8988T (cell line): ENCODE measurements around the gene RGS7.

Experiments
- DNase-seq: peaks from one replicate; pipeline ENCODE4 v3.0.0; 2011

RGS7 gene

DNA sequence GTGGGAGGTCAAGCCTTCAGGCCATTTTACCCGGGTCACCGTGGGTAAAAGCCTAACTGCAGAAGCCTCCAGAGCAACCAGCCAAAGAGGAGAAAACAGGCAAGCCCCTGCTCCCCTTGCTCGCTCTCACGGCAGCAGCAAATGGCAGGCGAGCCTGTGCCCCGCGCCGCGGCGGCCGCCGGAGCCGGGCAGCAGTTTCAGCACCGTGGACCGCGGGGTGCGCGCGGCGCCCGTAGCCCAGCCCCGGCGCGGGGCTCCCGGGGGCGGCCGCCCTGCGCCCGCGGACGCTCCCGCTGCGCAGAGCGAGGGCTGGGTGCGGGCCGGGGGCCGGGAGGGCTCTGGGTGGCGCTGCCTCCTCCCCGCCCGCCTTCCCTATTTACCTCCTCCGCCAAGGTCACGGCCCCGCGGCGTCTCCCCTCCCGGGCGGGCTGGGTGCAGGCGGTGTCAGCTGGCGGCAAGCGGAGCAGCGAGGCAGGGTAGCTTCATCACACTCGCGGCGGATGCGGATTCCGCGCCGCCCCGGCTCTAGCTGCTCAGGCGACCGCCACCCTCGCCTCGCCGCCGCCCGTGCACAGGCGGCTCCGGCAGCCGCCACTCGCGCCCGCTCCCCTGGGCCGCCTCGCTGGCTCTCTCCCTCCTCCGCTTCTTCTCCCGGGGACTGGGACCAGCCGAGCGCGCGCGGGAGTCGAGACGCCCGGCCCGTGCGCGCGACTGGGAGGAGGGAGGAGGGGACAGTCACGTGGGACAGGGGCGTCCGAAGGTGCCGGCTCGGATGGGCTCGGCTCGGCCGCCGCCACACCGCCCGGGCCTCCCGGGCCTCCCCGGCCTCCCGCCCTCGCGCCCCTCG, at the start of gene RGS7:
TSS of gene RGS7 (minus strand) at position 687 of the 847 bp plus-strand sequence.
- DNase-seq, result peak; percentile 78

DNA sequence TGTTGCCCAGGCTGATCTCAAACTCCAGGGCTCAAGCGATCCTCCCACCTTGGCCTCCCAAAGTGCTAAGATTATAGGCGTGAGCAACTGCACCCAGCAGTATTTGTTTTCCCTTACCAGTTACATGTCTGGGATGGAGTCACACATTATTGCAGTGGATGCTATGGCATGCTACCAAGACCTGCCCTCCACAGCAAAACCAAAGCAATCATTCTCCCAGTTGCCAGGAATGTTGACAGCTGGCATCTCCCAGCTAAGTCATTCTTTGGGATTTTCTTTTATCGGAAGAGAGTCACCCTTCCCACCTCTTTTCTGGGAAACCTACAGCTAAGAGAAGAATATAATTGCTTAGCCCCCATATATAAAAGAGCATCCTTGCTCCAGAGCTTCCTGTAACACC, 49.4 kb upstream of the RGS7 start:
- DNase-seq, result no peak

DNA sequence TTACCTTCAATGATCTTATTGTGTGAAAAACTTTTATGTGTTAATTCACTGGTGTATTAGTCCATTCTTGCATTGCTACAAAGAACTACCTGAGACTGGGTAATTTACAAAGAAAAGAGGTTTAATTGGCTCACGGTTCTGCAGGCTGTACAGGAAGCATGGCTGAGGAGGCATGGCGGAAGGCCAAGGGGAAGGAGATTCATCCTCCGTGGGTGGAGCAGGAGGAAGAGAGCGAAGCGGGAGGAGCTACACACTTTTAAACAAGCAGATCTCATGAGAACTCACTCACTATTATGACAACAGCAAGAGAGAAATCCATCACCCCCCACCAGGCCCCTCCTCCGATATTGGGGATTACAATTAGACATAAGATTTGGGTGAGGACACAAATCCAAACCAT, 44.2 kb upstream of the RGS7 start:
- no peak for DNase-seq

DNA sequence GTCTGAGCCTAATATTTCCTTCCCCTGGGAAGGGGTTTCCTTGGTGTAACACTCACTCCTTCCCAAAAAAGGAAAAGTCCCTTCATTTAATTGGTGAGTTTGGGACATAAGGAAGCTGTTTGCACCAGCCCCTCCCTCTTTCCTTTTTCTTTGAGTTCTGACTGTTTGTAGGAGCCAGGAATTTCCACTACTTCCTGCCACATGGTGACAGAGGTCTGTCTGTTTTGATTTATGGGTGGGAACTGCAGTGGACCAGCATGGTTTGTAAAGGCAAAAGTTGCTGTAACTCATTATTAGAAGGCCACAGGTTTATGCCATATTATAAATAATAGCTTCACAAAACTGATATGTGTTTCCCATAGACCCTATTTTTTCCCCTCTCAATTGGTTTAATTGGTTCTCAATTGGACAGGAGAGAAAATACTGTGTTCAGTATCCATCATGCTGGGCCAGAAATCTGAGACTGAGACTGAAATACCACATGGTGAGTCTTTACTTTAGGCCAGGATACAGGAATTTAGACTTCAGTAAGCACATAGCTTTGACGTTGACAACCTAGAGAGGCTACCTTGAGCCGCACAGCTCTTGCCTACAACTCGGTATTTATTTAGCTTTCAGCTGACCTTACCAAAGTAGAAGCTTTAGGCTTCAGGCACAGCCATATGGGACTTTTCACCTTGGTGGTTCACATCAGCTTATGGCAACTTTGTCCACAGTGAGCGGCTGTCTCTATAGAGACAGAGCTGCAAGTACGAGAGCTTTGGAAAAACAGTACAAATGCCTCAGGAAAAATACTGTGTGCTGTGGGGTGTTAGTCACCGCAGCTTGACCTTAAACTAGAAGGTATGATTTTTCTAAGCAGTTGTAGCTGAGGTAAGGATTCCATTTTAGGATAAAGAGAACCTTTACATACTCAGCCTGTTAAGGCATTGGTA, 40.0 kb upstream of the RGS7 start:
- DNase-seq, result no peak

DNA sequence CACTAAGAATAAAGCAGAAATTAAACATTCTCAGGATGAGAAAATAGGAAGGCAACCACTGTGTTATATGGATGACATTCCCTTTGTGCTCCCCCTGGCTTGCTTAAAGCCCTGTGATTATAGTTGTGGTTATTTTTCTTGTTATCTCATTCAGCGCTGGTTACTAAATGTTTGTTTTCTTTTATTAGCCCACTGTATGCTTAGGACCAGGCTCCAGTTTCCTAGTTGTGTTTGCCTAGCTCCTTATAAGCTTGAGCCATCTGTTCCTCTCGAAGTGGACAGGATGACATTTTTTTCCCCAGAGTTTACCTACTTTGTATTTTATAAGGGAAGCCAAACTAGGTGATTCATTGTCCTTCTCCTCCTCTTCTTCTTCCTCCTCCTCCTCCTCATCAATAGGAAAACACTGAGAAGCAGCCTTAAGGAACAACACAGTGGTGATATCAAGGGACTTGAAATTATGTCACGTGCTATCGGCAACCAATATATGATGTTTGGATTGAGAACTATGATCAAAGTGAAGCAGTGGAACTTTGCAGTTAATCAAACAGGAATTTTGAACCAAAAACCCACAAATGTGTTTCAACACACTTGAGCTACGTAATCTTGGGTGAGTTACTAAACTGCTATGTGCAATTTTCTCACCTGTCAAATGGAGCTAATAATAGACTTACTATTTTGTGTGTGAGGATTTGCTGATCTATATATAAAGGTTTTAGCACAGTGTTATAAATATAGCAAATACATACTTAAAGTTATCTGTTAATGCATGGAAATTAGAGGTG, 35.1 kb upstream of the RGS7 start:
- DNase-seq, result no peak

DNA sequence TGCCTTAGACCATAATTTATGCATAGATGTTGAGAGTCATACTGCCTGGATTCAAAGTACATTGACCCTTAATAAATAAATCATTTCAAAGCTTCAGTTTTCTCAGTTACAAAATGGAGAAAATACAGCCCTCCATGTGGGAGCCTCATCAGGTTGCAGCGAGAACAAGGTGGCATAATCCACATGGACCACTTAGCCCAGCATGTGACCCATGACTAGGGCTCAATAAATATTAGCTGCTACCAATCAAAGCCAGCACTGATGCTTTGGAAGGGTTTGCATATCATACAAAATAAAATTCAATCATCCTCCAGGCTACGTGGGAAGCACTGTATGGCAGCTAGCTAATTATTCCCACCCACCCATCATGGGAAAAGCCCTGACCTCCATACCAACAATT, 33.5 kb upstream of the RGS7 start:
- no peak for DNase-seq

DNA sequence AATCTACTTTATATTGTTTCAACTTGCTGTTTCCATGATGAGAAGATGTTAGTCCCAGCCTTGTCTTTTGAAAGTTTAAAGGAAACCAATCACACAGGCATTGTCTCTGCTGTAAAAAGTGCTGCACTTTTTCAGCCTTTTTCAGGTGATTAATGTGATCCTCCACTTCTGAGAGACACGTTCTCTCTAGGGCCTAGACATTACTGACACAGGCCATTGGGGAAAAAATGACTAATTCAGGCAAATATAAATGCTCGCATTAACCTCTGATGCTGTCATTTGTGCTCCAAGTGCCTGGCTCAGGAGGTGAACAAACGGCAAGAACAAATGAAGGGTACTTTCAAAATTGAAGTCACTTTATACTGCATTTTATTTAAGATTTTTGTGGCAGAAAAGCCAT, 32.4 kb upstream of the RGS7 start:
- DNase-seq, result no peak

DNA sequence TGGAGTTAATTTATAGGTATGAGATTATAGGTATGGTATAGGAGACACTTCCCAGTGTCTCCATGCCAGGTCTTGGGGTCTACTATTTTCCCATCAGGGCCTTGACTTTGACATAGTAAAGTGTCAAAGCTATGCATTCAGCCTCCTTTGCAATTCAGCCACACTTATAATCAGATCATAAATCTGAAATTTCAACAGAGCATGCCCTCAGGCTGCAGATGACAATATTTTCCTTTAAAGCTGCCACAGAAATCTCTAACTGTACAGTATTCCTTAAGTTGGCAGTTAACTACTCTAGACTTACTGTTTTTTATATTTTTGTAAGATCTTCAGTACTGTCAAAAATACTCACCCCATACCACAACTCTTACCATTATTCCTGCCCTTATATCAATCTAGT, 30.2 kb upstream of the RGS7 start:
- no peak for DNase-seq

DNA sequence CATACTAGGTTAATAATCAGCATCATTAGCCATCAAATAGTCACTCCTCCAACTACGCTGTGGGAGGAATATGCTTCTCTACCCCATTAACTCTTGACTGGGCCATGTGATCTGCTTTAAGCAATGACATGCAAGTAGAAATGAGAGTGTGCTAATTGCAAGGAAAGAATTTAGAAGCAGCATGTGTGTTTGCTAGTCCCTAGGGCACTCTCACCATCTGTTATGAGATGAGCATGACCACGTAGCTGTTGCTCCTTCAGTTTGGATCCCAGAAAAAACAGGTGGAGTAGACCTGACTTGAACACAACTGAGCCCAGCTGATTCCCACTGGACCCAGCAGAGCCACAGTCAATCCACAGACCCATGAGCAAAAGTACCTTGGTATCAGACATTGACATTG, 19.7 kb upstream of the RGS7 start:
- DNase-seq, result no peak

DNA sequence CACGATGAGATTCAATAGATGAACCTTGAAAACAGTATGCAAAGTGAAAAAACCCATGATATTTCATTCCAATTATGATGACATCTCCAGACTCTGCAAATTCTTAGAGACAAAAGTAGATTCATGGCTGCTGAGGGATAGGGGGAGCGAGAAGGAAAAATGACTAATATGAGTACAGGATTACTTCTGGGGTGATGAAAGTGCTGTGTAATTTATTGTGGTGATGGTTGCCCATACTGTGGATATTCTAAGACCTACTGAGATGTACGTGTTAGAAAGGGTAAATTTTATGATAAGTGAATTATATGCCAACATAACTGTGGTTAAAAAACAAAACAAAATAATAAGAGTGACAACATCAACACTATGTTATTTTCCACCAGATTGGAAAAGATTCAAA, 18.9 kb upstream of the RGS7 start:
- DNase-seq, result no peak

DNA sequence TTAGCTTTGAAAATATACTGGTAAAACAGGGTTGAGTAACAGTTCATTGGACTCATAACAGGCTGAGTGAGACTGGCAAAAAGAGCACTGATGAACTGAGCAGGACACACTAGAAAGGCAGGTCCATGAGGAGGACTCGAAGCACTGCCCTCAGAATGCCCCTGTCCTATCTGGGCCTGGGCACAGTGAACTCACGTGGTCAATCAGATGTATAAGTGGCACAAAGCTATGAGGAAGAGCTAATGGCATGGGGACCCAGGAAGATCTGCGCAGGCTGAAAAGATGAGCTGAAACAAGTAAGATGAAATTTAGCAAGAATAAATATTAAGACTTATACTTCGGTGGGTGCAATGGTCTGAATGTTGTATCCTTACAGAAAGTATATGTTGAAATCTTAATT, 9.2 kb upstream of the RGS7 start:
- DNase-seq, result no peak

DNA sequence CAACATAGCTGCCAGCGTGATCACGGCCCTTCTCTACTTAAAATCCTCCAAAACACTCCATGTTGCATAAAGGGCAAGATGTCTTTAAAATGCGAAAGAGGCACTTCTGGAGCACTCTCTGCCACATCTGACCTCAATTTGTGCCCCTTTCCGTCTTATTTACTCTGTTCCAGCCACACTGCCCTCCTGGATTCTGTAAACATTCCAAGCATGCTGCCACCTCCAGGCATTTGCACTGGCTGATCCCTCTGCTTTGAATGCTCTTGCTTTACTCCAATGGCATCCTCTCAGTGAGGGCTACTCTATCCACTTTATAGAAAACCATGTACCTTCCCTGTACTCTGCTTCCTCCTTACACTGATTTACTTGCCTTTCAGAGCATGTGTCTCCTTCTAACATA, 5.3 kb upstream of the RGS7 start:
- no peak for DNase-seq

DNA sequence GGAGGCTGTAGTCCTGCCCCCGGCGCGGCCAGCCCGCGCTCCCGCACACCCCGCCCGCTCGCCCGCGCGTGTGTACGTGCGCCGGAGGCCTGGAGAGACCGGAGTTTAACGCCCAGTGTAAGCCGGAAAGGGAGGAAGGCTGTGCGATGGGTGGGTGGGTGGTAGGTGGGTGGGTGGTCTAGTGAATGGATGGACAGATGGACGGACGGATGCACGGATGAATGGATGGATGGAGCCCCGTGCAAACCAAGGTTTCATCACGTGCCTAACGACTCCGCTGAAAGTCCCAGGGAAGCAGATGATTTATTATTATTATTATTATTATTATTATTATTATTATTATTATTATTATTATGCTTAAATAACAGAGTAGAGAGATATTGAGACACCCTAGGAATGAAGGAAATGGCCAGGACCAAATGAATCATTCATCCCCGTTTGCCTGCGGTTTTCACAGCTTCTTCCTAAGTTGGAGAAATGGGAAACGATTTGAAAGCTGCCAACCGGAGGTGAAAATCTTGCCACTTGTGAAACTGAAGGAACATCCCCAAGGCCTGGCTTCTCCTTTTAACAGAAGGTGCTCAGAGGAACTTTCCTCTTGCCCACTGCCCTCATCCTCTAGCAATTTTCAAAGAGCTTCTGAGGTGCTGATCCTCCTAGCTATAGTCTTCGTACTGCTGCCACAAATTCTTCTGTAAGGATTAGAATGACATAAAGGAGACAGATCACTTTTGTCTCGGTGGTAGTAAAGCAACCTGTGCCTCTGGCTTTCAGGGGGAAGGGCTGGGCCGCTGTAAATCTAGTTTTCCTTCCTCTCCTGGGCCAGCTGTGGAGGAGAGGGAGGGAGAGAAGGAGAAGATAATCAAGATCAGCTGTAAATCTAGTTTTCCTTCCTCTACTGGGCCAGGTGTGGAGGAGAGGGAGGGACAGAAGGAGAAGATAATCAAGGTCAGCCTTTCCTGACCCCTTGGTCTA, 648 bp upstream of the RGS7 start:
- DNase-seq, result no peak

DNA sequence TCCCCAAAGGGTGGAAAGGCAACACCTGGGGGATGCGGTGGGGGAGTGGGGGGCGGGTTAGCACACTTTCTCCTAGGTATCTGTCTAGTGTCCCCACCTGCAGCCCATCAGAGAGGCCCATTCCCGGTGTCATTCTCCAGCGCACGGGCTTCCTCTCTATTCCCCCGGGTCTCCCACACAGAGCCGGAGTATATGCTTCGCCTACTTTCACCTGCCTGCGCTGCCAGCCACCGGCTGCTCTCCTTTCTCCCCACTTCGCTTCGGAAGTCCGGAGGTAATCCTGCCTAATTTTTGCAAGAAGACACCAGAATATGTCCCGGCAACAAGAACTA, 852 bp downstream of the RGS7 start:
- DNase-seq, result no peak

DNA sequence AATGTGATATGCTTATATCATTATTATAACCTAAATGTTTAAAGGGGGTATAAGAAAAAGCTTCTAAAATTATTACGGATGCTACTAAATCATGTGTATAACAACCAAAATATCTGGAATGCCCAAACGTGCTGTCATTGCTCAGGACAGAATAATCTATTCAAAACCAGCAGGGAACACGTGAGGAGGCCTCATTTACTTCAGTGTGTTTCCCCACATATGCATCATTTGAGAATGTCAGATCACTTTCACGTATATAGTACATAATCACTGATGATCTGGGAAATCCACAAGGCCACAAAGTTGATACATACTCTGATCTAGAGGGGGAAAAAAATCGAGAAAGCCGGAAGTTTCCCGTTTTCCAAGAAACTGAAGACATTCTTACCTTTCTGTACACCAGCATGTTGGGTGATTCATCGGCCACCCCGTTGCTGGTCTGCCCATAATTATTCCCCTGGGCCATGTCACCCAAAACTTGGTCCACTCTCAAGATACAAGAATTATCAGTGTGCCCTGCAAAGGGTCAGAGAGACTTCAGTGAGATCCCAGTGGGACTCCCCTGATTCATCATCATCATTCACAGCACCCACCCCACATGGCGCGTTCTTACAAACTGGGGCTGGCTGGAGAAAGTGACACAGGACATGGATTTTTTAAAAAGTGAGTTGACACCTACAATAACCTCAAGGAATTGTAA, 1.5 kb downstream of the RGS7 start:
- DNase-seq, result no peak

DNA sequence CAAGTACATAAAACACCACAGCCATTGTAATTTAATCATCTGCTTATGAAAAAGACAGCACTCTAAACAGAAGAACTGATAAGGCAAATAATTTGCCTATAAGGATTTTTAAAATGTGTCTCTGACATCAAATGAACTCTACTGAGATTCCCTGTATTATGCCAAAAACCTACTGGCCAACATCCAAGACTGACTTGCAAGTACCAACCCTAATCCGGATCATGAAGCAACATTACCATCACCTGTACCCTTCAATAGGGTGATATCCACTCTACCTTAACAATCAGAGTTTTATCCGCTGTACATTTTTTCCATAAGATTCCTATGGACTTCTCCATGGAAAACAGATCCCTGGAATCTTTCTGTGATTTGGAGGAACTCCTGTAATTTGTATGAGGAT, 4.6 kb downstream of the RGS7 start:
- no peak for DNase-seq

DNA sequence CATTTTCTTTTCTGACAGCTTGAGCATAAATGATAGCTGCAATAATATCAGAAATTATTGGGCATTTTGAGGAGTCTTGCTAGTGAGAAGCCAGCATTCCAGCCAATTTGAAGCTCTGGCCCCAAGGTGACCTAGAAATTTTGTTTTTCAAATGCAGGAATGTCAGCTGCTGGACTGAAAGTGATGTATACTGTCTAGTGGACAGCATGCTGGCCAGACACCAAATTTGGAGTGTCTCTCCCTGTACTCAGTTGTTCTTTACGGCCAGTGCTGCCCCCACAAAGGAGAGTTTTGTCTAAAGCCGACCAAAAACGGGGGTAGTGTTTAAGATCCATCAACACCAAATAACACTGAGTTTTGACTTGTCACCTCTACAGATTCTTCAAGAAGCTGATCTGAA, 5.2 kb downstream of the RGS7 start:
- no peak for DNase-seq

DNA sequence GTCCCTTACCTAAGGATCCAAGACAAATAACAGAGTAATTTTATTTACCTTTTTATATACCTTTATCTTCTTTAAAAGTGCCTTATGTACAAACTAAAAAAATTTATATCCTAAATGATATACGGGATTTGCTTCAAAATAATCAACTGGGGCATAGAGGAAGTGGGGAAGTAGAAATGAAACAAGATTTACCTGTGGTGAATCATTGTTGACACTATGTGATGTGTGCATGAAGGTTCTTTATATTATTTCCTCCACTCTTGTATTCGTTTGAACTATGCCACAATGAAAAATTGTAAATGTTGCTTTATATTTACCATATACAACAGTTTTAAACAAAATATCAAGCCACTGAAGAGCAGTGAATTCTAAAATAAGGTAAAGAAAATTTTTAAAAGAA, 13.0 kb downstream of the RGS7 start:
- DNase-seq, result no peak

DNA sequence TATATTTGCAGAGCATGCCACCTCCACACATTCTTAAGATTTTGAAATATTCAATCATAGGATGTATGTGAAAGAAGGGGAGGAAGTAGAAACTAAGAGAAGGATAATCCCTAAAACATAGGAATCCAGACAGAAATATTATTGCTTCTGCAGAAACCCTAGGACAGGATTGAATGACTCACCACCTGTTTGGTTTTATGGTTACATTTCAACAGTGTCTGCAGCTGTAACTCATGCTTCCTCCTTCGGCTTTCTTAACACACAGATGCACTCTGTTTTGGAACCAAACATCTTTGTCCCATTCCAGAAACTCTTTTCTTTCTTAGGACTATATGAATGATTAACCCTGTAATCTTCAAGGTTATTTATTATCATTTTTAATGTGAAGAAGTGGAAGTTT, 20.7 kb downstream of the RGS7 start:
- no peak for DNase-seq

DNA sequence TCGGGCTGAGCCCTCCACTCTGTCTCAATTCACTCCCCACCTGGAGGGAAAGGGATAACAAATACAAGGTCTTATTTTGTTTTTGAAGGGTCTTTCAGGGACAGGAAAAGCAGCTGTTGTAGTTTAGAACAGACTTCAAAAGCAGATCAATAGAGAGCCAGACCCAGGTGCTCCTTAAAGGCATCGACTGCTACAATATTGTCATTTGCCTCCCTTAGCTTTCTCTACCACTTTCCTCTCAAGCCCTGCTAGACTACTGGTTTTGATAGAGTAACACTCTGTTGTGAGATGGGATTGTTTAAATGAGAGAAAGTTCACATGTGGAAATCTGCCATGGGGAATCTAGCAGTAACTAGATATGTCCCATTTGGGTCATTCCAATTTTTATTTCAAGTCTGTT, 24.0 kb downstream of the RGS7 start:
- no peak for DNase-seq

DNA sequence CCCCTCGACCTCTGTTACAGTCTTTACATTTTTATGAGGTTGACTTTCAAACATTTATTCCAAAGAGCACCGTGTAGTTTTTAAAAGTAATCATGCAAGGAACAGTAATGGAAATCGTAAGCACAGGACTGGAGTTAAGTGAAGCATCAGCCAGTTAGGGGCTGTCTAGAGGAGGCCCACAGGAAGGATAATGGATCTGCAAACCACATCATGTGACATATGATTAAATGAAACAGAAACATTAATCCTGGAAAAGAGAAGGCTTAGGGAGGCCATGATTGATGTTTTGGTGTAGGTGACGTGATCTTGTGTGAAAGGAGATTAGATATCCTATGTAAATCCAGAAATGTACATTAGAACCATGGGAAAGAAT, 25.0 kb downstream of the RGS7 start:
- no peak for DNase-seq
